ENCODE measurements around the gene WDR36. TPM values are rescaled to one million over a fixed set of nuclear protein-coding genes. Genes with fewer than 3 reads are reported as not detected.

WDR36 gene
- total RNA-seq, 1 experiment from 2014 or later: 52.3 TPM

DNA sequence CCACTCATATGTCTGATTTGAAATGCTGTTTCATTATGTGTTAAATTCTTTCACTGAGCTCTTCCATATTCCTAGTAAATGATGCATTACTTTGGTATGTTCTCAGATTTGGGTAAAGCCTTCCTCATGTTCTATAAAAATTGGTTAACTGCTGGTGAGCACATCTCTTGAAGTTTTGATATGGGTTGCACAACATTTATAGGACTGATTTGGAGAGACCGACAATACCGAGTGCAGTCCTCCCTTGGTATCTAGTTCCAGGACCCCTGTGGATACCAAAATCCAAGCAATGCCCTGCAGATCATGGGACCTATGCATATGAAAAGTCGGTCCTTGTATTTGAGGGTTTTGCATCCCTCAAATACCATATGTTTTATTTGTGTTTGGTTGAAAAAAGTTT is 37.8 kb downstream of the WDR36 start:
- Mint-ChIP-seq H3K4me1 (ENCODE audit: insufficient read depth, unreplicated experiment) (peaks cover 5% of the 10 kb centered on the region), H3K9me3 (ENCODE audit: unreplicated experiment) (no peaks in the 10 kb centered on the region), H3K27me3 (ENCODE audit: insufficient read depth, unreplicated experiment) (no peaks in the 10 kb centered on the region), H3K4me3 (ENCODE audit: unreplicated experiment) (no peak overlapping the region), H3K36me3 (ENCODE audit: insufficient read depth, unreplicated experiment) (peaks cover 49% of the 10 kb centered on the region), H3K27ac (ENCODE audit: low read depth, unreplicated experiment) (no peak overlapping the region)
- TF ChIP-seq, protein P1, sequence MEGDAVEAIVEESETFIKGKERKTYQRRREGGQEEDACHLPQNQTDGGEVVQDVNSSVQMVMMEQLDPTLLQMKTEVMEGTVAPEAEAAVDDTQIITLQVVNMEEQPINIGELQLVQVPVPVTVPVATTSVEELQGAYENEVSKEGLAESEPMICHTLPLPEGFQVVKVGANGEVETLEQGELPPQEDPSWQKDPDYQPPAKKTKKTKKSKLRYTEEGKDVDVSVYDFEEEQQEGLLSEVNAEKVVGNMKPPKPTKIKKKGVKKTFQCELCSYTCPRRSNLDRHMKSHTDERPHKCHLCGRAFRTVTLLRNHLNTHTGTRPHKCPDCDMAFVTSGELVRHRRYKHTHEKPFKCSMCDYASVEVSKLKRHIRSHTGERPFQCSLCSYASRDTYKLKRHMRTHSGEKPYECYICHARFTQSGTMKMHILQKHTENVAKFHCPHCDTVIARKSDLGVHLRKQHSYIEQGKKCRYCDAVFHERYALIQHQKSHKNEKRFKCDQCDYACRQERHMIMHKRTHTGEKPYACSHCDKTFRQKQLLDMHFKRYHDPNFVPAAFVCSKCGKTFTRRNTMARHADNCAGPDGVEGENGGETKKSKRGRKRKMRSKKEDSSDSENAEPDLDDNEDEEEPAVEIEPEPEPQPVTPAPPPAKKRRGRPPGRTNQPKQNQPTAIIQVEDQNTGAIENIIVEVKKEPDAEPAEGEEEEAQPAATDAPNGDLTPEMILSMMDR (IDR thresholded peaks at IDR 0.05; ENCODE audit: unreplicated experiment): no peak
- BruUV-seq (replicated peaks): no TSS peak
- intact Hi-C loops (cut with micrococcal nuclease): no loop called here
- no peak for DNase-seq (ENCODE audit: unreplicated experiment)
- ChIA-PET POLR2A (no interaction called here), CTCF (no interaction called here)

DNA sequence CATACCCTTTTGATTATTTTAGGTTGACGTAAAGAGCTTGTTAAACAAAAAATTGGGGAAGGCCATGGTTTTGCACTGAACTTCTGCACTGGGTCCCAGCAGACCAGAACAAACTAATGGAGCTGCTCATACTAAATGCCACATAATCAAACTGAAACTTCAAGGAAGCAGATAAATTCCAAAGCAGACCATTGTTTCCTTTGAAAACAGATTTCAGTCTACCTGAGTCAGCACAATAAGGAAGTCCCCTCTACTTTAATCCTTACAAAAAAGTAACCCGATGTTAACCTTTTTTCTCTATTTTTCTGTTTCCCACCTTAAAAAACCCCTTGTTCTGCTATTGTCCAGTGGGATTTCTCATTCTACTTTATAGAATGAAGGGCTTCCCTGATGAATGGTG is 39.2 kb downstream of the WDR36 start:
- Mint-ChIP-seq H3K27ac (ENCODE audit: low read depth, unreplicated experiment) (no peak overlapping the region), H3K9me3 (ENCODE audit: unreplicated experiment) (no peaks in the 10 kb centered on the region)
- CTCF ChIA-PET: no interaction called here

DNA sequence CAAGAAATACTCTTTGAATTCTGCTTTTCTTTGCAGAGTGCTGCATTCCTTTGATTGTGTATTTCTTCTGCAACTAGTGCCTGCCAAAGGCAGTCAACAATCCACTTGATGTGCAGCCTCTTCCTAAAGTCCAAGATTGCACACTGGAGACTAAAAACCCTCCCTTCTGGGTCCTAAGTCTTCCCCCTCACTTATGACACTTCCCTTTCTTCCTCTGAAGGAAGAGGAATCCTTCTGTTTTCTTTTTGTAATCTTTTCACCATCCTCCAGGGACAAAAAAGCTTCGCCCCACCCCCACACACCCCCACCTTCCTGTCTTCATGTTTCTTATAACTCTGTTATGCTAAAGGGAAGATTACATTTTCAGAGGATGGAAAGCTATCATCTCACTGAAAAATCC is 39.9 kb downstream of the WDR36 start:
- ChIA-PET POLR2A (no interaction called here), CTCF (interaction anchor here (0.6 to 0.9 kb wide), 4 partner anchors 31 to 1938 kb away, joined by 3 to 5 read pairs (median 4); no protein-coding TSS in a partner anchor)
- Mint-ChIP-seq H3K36me3 (ENCODE audit: insufficient read depth, unreplicated experiment) (peaks cover 29% of the 10 kb centered on the region), H3K27ac (ENCODE audit: low read depth, unreplicated experiment) (no peak overlapping the region), H3K27me3 (ENCODE audit: insufficient read depth, unreplicated experiment) (no peaks in the 10 kb centered on the region), H3K9me3 (ENCODE audit: unreplicated experiment) (no peaks in the 10 kb centered on the region), H3K4me3 (ENCODE audit: unreplicated experiment) (no peak overlapping the region), H3K4me1 (ENCODE audit: insufficient read depth, unreplicated experiment) (peaks cover 19% of the 10 kb centered on the region)
- TF ChIP-seq, protein P1 (IDR thresholded peaks at IDR 0.05; ENCODE audit: unreplicated experiment): no peak
- BruUV-seq (replicated peaks): no TSS peak
- intact Hi-C loops (cut with micrococcal nuclease): no loop called here
- no peak for DNase-seq (ENCODE audit: unreplicated experiment)

More for the DNA sequence above, 39.2 kb downstream of the WDR36 start:
- intact Hi-C loops (cut with micrococcal nuclease): no loop called here
- H3K36me3 Mint-ChIP-seq (ENCODE audit: insufficient read depth, unreplicated experiment): peaks cover 36% of the 10 kb centered on the region
- no peak for DNase-seq (ENCODE audit: unreplicated experiment)
- TF ChIP-seq, protein P1 (IDR thresholded peaks at IDR 0.05; ENCODE audit: unreplicated experiment): no peak
- BruUV-seq (replicated peaks): TSS peak; percentile 9
- H3K4me1 Mint-ChIP-seq (ENCODE audit: insufficient read depth, unreplicated experiment): peaks cover 19% of the 10 kb centered on the region
- no peaks in the 10 kb centered on the region for H3K27me3 Mint-ChIP-seq (ENCODE audit: insufficient read depth, unreplicated experiment)
- POLR2A ChIA-PET: no interaction called here
- no peak overlapping the region for H3K4me3 Mint-ChIP-seq (ENCODE audit: unreplicated experiment)

DNA sequence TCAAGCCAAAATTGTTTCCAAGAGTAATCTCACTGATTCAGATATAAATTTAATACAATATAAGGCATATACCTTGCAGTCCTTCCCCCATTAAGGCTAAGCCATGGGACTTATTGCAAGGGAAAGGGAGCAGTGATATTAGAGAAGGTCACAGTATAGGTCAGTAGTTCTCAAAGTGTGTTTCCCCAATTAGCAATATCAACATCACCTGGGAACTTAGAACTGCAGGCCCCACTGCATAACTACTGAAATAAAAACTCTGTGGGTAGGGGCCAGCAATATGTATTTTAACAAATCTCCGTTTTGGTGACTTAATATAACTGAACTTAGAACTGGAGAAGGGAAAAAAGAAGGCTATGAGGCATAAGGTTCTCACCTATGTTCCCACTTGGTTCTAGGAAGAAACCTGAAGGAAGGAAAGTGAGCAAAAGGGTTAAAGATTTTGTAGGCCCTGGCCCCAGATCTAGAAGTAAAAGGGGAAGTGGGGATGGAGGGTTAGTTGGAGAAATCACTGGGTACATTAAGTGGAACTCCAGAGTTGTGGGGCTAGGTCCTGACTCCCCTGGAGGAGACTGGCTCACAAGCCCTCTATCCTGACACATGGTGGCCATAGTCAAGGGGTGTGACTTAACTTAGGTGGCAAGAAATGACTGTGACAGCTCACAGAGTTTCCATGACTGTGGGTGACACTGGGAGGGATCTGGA is 40.7 kb downstream of the WDR36 start:
- Mint-ChIP-seq H3K4me1 (ENCODE audit: insufficient read depth, unreplicated experiment) (peaks cover 19% of the 10 kb centered on the region), H3K4me3 (ENCODE audit: unreplicated experiment) (no peak overlapping the region), H3K9me3 (ENCODE audit: unreplicated experiment) (no peaks in the 10 kb centered on the region), H3K27ac (ENCODE audit: low read depth, unreplicated experiment) (no peak overlapping the region), H3K36me3 (ENCODE audit: insufficient read depth, unreplicated experiment) (peaks cover 21% of the 10 kb centered on the region), H3K27me3 (ENCODE audit: insufficient read depth, unreplicated experiment) (no peaks in the 10 kb centered on the region)
- intact Hi-C loops (cut with micrococcal nuclease): no loop called here
- POLR2A ChIA-PET: no interaction called here
- CTCF ChIA-PET: interaction anchor here (0.6 to 0.9 kb wide), 4 partner anchors 32 to 1937 kb away, joined by 3 to 5 read pairs (median 4); no protein-coding TSS in a partner anchor
- TF ChIP-seq, protein P1 (IDR thresholded peaks at IDR 0.05; ENCODE audit: unreplicated experiment): no peak
- no TSS peak for BruUV-seq (replicated peaks)
- no peak for DNase-seq (ENCODE audit: unreplicated experiment)

Measured in MCF 10A (cell line).